Embryonic facial prominence (tissue), 1 donor: ENCODE measurements around the gene H3-3A.

ENCODE experiments used
- DNase-seq: peaks from one replicate; pipeline ENCODE4 v3.0.0-alpha.2; 2016; ENCODE audit errors: extremely low spot score

H3-3A gene

DNA sequence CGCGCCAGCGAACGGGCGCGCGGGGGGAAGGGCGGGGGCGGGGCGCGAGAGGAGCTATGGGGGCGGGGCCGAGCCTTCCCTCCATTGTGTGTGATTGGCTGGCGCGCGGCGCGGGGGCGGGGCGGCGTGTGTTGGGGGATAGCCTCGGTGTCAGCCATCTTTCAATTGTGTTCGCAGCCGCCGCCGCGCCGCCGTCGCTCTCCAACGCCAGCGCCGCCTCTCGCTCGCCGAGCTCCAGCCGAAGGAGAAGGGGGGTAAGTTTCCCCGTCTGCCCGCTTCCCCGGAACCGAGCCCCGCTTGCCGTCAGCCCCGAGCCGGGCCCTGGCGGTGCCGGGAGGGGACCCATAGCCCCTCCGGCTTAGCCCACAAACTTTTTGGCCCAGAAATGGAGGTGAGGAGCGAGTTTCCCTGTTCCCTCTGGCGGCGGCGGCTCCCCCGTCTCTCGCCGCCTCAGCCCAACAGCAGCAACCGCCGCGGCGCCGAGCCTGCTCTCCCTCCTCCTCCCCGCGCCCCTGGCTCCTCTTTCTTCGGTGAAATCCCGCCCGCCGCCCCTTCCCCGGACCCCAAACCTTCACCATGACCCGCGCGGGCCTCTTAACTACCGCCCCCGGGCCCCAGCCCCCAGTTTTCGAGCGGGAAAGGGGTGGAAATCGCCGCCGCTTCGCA, at the start of gene H3-3A:
Gene H3-3A, plus strand, starts transcription at position 159 of the 666 bp plus-strand sequence. CDS start 1,636 bp downstream, outside the sequence.
- peak; percentile 89 for DNase-seq

DNA sequence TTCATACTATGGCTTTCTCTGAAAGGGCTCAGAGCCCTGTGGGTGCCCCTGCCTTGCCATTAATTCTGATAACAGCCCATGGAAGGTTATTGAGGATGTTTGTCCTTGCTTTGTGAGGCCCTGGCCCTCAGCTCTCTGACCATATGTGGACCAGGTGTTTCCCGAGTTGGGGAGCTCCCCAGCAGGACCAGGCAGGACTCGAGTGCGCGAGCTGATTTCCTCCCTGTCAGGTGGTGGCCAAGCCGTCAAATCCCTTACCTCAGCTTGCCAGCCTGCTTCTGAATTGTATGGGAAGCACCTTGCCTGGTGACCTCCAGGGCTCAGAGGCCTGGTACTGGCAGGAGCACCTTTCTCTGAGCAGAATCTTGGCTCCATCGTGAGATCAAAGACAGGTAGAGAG, 45.4 kb upstream of the H3-3A start:
- DNase-seq: no peak

- DNase-seq: no peak
These were observed 42.9 kb upstream of the H3-3A start for GRCh38 chr1:226019572-226019971.

GRCh38 chr1:226021401-226021800, 41.1 kb upstream of the H3-3A start:
- DNase-seq: no peak

GRCh38 chr1:226021801-226022200, 40.7 kb upstream of the H3-3A start:
- no peak for DNase-seq

- no peak for DNase-seq
These were observed 38.8 kb upstream of the H3-3A start for GRCh38 chr1:226023735-226024134.

DNA sequence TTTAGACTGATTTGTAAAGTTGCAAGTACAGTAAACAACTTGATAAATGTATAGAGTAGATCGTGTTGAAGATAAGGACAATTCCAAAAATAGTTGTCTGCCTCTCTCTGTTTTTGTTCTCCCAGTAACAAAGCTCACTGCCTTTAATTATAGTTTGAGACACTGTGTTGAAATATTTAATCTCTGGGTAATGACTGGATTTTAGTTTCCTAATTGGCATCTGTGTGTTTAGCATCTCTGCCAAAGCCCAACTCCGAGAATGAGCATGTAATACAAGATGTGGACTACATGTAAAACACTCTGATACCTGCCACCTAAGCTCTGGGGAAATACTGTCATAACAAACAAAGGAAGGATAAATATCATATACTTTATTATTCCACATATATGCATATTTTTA, 35.7 kb upstream of the H3-3A start:
- DNase-seq: no peak

- DNase-seq: no peak
These were observed 34.8 kb upstream of the H3-3A start for GRCh38 chr1:226027538-226028217.

DNA sequence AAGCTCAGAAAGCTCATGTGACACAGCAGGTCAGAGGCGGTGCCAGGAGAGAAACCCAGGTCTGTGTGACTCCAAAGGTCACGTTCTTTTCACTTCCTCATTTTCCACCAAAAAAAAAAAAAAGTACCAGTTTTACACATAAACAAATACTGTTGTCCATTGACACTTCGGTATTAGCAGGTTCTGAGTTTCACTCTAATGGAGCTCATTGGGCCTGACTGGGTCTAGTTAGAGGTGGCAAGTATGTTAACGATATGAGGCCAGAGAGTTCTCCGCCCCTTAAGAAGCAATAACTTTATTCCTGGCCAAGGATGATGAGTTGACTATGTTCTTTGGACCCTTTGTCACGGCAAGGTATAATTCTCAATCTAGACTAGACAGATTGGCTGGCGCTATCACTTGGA, 33.4 kb upstream of the H3-3A start:
- DNase-seq: no peak

GRCh38 chr1:226029568-226030225, 32.8 kb upstream of the H3-3A start:
- DNase-seq: no peak

GRCh38 chr1:226033582-226033981, 28.9 kb upstream of the H3-3A start:
- DNase-seq: no peak

DNA sequence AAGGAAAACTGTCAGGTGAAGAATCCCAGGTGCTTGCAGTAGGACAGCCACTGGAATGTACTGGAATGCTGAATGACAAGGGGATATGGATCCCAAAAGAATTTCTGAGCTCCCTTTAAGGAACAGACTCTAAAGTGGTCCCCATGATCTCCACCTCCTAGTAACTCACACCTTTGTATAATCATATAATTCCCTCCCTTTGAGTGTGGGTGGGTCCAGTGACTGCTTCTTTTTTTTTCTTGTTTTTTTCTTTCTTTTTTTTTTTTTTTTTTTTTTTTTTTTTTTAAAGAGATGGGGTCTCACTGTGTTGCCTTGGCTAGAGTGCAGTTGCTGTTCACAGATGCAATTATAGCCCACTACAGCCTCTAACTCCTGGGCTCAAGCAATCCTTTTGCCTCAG, 28.5 kb upstream of the H3-3A start:
- DNase-seq: no peak

DNA sequence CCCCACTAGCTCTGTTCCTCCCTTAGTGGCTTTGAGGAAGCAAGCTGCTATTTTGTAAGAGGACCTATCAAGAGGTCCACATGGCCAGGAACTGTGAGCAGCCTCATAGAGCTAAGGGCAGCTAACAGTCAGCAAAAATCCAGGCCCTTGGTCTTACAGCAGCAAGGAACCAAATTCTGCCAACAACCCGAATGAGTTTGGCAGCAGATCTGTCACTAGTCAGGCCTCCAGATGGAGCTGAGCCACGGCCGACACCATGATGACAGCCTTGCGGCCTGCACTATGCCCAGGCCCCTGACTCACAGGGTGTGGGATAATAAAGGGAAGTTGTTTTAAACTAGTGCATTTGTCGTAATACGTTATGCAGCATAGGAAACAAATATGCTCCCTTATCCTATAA, 28.0 kb upstream of the H3-3A start:
- no peak for DNase-seq

- no peak for DNase-seq
These were observed 26.6 kb upstream of the H3-3A start for GRCh38 chr1:226035915-226036314.

DNA sequence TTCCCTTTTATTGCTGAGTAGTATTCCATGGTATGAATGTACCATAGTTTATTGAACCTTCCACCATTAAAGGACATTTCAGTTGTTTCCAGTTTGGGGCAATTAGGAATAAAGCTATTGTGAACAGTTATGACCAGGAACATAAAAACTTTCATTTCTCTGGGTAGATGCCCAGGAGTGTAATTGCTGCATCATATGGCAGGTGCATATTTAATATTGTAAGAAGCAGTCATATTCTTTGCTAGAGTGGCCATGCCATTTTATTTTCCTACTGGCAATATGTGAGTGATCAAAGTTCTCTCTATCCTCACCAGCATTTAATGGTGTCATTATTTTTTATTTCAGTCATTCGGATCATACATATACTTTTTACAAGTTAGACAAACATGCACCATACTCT, 23.9 kb upstream of the H3-3A start:
- no peak for DNase-seq

- DNase-seq: no peak
These were observed 21.1 kb upstream of the H3-3A start for GRCh38 chr1:226041419-226041818.

- DNase-seq: no peak
These were observed 17.9 kb upstream of the H3-3A start for GRCh38 chr1:226044514-226045101.

DNA sequence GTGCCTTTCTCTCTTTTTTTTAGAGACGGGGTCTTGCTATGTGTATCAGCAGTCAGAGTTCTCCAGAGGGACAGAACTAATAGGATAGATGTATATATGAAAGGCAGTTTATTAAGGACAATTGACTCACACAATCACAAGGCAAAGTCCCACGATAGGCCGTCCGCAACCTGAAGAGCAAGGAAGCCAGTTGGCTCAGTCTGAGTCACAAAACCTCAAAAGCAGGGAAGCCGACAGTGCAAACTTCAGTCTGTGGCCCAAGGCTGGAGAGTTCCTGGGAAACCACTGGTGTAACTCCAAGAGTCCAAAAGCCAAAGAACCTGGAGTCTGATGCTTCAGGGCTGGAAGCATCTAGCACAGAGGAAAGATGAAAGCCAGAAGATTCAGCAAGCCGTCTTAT, 16.3 kb upstream of the H3-3A start:
- DNase-seq: no peak

- DNase-seq: no peak
These were observed 15.0 kb upstream of the H3-3A start for GRCh38 chr1:226047495-226047894.

- no peak for DNase-seq
These were observed 13.6 kb upstream of the H3-3A start for GRCh38 chr1:226048886-226049285.

GRCh38 chr1:226050133-226050532, 12.4 kb upstream of the H3-3A start:
- no peak for DNase-seq

DNA sequence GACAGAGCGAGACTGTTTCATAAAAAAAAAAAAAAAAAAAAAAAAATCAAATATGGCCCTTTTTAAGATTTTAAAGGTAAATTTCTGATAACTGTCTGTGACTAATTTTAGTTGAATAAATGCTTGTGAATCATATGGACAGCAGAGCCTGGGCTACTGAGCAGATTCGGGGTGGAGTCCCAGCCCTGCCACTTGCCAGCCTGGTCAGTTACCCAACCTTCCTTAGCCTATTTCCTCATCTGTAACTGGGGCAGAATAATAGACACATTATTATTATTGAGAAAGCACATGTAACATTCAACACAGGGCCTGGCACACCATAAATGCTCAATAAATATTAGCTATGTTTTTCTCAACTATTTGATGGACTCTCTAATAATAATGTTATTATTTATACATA, 11.2 kb upstream of the H3-3A start:
- no peak for DNase-seq

- no peak for DNase-seq
These were observed 10.5 kb upstream of the H3-3A start for GRCh38 chr1:226052061-226052460.
